Sigmoid colon (tissue), 4 donors: ENCODE results near the gene AXL.

Experiments
- CTCF ChIP-seq, 4 experiments: fragments of 450-650 bp in 3 of 4; fragments of 200-600 bp in 1 of 4; IDR thresholded peaks; one replicate each; pipeline ENCODE4 v1.5.1; 2016 to 2019; ENCODE audit warnings: antibody characterized with exemption in 4 of 4, mild to moderate bottlenecking in 3 of 4, moderate library complexity in 2 of 4
- EP300 ChIP-seq, 4 donors: sonication (generic); formaldehyde crosslinking; IDR thresholded peaks; one replicate each; pipeline ENCODE4 v1.6.1; 2017; ENCODE audit warnings: antibody characterized with exemption in 4 of 4
- POLR2A ChIP-seq, 2 donors: fragments of 450-650 bp; IDR thresholded peaks; one replicate each; pipeline ENCODE4 v1.6.1; 2016; ENCODE audit warnings: antibody characterized with exemption in 2 of 2, mild to moderate bottlenecking in 2 of 2, moderate library complexity in 2 of 2
- POLR2AphosphoS5 ChIP-seq, 4 donors: sonication (generic); formaldehyde crosslinking; IDR thresholded peaks; one replicate each; pipeline ENCODE4 v1.6.1; 2017; ENCODE audit warnings: antibody characterized with exemption in 4 of 4

DNA sequence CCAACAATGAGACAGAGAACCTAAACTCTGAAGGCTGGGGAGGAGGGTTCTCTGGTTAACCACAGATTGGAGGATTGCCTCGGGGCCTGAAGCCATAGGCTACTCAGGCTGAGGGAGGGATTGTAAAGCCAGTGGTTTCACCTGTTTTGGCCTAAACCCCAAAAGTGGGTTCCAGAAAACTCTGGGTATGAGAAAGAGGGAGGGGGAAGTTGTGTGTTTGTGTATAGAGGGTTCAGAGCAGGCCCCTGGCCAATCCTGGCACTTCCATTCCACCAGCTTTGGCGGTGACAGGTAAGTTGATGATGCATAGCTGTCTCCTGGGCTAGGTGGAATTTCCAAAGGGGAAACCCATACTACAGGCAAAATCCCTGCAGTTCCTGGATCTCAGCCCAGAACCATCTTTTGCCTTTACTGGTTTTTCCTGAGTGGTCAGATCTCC, 77.4 kb downstream of the AXL start:
- TF ChIP-seq CTCF (IDR thresholded peaks at IDR 0.05) (no peak), POLR2A (IDR thresholded peaks at IDR 0.05) (no peak), EP300 (IDR thresholded peaks at IDR 0.05) (no peak), POLR2AphosphoS5 (IDR thresholded peaks at IDR 0.05) (no peak)
